Mesenchymal stem cell (in vitro differentiated cells and primary cell): ENCODE measurements around the gene CORO2B.
A peak's percentile ranks its signal among the peaks of the same experiment; 100 is the strongest.

Experiments
- DNase-seq: peaks from one replicate; pipeline ENCODE4 v3.0.0-alpha.2; 2013
- H2AFZ ChIP-seq: one replicate; pipeline ENCODE4 v1.6.1; 2013; ENCODE audit warnings: low read depth, mild to moderate bottlenecking, control low read depth, inconsistent platforms, low read length, moderate library complexity
- H2AK5ac ChIP-seq: 2 replicates; pipeline ENCODE4 v1.6.1; 2013; ENCODE audit warnings: low read length, moderate library complexity, mild to moderate bottlenecking, inconsistent platforms; ENCODE audit not compliant: severe bottlenecking
- H2BK120ac ChIP-seq: one replicate; pipeline ENCODE4 v1.6.1; 2013; ENCODE audit warnings: low read depth, mild to moderate bottlenecking, inconsistent platforms, low read length, moderate library complexity
- H2BK12ac ChIP-seq, 2 experiments: one replicate each; pipeline ENCODE4 v1.6.1; 2013; ENCODE audit warnings: inconsistent platforms in 2 of 2, low read length in 2 of 2, mild to moderate bottlenecking in 2 of 2, moderate library complexity in 2 of 2, control low read depth in 1 of 2
- H2BK15ac ChIP-seq: one replicate; pipeline ENCODE4 v1.6.1; 2013; ENCODE audit warnings: mild to moderate bottlenecking, low read depth, inconsistent platforms; ENCODE audit not compliant: poor library complexity, severe bottlenecking
- H2BK5ac ChIP-seq: 2 replicates; pipeline ENCODE4 v1.6.1; 2013; ENCODE audit warnings: low read depth, mild to moderate bottlenecking, low read length, control low read depth, inconsistent platforms; ENCODE audit not compliant: poor library complexity, severe bottlenecking
- H3K14ac ChIP-seq, 2 experiments: one replicate each; pipeline ENCODE4 v1.6.1; 2013; ENCODE audit warnings: inconsistent platforms in 2 of 2, low read length in 2 of 2, control low read depth in 1 of 2, mild to moderate bottlenecking in 1 of 2, moderate library complexity in 1 of 2
- H3K18ac ChIP-seq, 2 experiments: one replicate each; pipeline ENCODE4 v1.6.1; 2013; ENCODE audit warnings: inconsistent platforms in 2 of 2, low read length in 2 of 2, control low read depth in 1 of 2, low read depth in 1 of 2, mild to moderate bottlenecking in 1 of 2
- H3K23ac ChIP-seq, 2 experiments: one replicate each; pipeline ENCODE4 v1.6.1; 2013; ENCODE audit warnings: inconsistent platforms in 2 of 2, low read length in 2 of 2, mild to moderate bottlenecking in 2 of 2, moderate library complexity in 2 of 2, control low read depth in 1 of 2
- H3K27ac ChIP-seq: 2 replicates; pipeline ENCODE4 v1.5.1; 2013; ENCODE audit warnings: mild to moderate bottlenecking, moderate library complexity, low read length, control low read depth, inconsistent platforms; ENCODE audit not compliant: poor library complexity, severe bottlenecking
- H3K27me3 ChIP-seq, 2 experiments: 2 replicates each; pipeline versions ENCODE4 v1.6.1 to v1.7.0; 2013; ENCODE audit warnings: low read length in 2 of 2, mild to moderate bottlenecking in 2 of 2, moderate library complexity in 2 of 2, control low read depth in 1 of 2, inconsistent platforms in 1 of 2; ENCODE audit not compliant: control insufficient read depth in 1 of 2, insufficient read depth in 1 of 2
- H3K36me3 ChIP-seq, 2 experiments: 2 replicates each; pipeline versions ENCODE4 v1.6.1 to v1.7.0; 2013; ENCODE audit warnings: low read length in 2 of 2, control low read depth in 1 of 2, inconsistent platforms in 1 of 2, low read depth in 1 of 2, mild to moderate bottlenecking in 1 of 2; ENCODE audit not compliant: insufficient read depth in 2 of 2, control insufficient read depth in 1 of 2
- H3K4ac ChIP-seq, 2 experiments: one replicate each; pipeline ENCODE4 v1.6.1; 2013; ENCODE audit warnings: inconsistent platforms in 2 of 2, low read length in 2 of 2, mild to moderate bottlenecking in 2 of 2, moderate library complexity in 2 of 2, control low read depth in 1 of 2, low read depth in 1 of 2
- H3K4me1 ChIP-seq: 2 replicates; pipeline ENCODE4 v1.6.1; 2013; ENCODE audit warnings: low read depth, low read length, control low read depth; ENCODE audit not compliant: control insufficient read depth, insufficient read depth
- H3K4me2 ChIP-seq: 2 replicates; pipeline ENCODE4 v1.6.1; 2013; ENCODE audit warnings: low read length, mild to moderate bottlenecking, inconsistent platforms; ENCODE audit not compliant: poor library complexity, severe bottlenecking
- H3K4me3 ChIP-seq, 2 experiments: 2 replicates each; pipeline versions ENCODE4 v1.5.1 to v1.7.0; 2013; ENCODE audit warnings: low read length in 2 of 2, mild to moderate bottlenecking in 2 of 2, control low read depth in 1 of 2, low read depth in 1 of 2; ENCODE audit not compliant: insufficient read depth in 1 of 2
- H3K79me1 ChIP-seq: replicated peaks from 2 replicates; pipeline ENCODE4 v1.6.1; 2013; ENCODE audit warnings: mild to moderate bottlenecking, control low read depth, low read length, inconsistent platforms; ENCODE audit not compliant: poor library complexity, severe bottlenecking
- H3K9ac ChIP-seq: 2 replicates; pipeline ENCODE4 v1.7.0; 2013; ENCODE audit warnings: mild to moderate bottlenecking, low read length, moderate library complexity
- H3K9me3 ChIP-seq: 2 replicates; pipeline ENCODE4 v1.7.0; 2013; ENCODE audit warnings: mild to moderate bottlenecking, low read length; ENCODE audit not compliant: control insufficient read depth
- H4K8ac ChIP-seq: one replicate; pipeline ENCODE4 v1.6.1; 2013; ENCODE audit warnings: inconsistent platforms, mild to moderate bottlenecking, low read length, moderate library complexity
- H4K91ac ChIP-seq: one replicate; pipeline ENCODE4 v1.6.1; 2013; ENCODE audit warnings: mild to moderate bottlenecking, low read length, inconsistent platforms
- WGBS: methylation state at CpG from one replicate; pipeline ENCODE4 v1.1.7; 2013; ENCODE audit warnings: mixed read lengths; 5-methylcytosine and 5-hydroxymethylcytosine counted together

Gene CORO2B

GRCh38 chr15:68554721-68555678 is 23.8 kb upstream of the CORO2B start:
- Histone ChIP-seq H3K4me1 (peaks cover 39% of the 10 kb centered on the region), H2BK5ac (no peak overlapping the region), H3K4me2 (no peak overlapping the region), H3K4ac (no peak overlapping the region), H2AFZ (no peak overlapping the region), H3K27me3 (peaks cover 0 to 9% of the 10 kb centered on the region in 2 experiments), H3K9ac (no peak overlapping the region), H2AK5ac (peak overlapping the region; percentile 49), H3K36me3 (no peaks in the 10 kb centered on the region), H3K9me3 (no peaks in the 10 kb centered on the region), H3K14ac (no peak overlapping the region), H4K8ac (no peak overlapping the region), H3K18ac (no peak overlapping the region), H3K79me1 (no peaks in the 10 kb centered on the region), H4K91ac (no peak overlapping the region), H2BK120ac (no peak overlapping the region), H2BK15ac (peak overlapping the region; percentile 23), H3K27ac (no peak overlapping the region), H2BK12ac (peak overlapping the region in 1 of 2 experiments; percentile 57), H3K4me3 (no peak overlapping the region), H3K23ac (peak overlapping the region in 1 of 2 experiments; percentile 36)
- DNase-seq = no peak
- WGBS = 65% methylated on average over 8 of the region's 10 CpGs

GRCh38 chr15:68555679-68556037 is 23.1 kb upstream of the CORO2B start:
- no peak overlapping the region for H3K14ac ChIP-seq
- H3K9ac ChIP-seq = no peak overlapping the region
- no peak overlapping the region for H4K91ac ChIP-seq
- no peaks in the 10 kb centered on the region for H3K9me3 ChIP-seq
- no peaks in the 10 kb centered on the region for H3K36me3 ChIP-seq
- H3K27ac ChIP-seq = no peak overlapping the region
- 85% methylated on average over 7 of the region's 7 CpGs for WGBS
- no peak overlapping the region for H2AFZ ChIP-seq
- H2AK5ac ChIP-seq = no peak overlapping the region
- H3K4me1 ChIP-seq = peaks cover 40% of the 10 kb centered on the region
- H3K4me2 ChIP-seq = no peak overlapping the region
- H3K23ac ChIP-seq = no peak overlapping the region
- H3K79me1 ChIP-seq = no peaks in the 10 kb centered on the region
- H2BK5ac ChIP-seq = no peak overlapping the region
- no peak for DNase-seq
- no peak overlapping the region for H3K18ac ChIP-seq
- H2BK120ac ChIP-seq = no peak overlapping the region
- H4K8ac ChIP-seq = no peak overlapping the region
- H2BK12ac ChIP-seq = no peak overlapping the region
- H3K27me3 ChIP-seq = peaks cover 0 to 9% of the 10 kb centered on the region in 2 experiments
- no peak overlapping the region for H2BK15ac ChIP-seq
- no peak overlapping the region for H3K4ac ChIP-seq
- no peak overlapping the region for H3K4me3 ChIP-seq

DNA sequence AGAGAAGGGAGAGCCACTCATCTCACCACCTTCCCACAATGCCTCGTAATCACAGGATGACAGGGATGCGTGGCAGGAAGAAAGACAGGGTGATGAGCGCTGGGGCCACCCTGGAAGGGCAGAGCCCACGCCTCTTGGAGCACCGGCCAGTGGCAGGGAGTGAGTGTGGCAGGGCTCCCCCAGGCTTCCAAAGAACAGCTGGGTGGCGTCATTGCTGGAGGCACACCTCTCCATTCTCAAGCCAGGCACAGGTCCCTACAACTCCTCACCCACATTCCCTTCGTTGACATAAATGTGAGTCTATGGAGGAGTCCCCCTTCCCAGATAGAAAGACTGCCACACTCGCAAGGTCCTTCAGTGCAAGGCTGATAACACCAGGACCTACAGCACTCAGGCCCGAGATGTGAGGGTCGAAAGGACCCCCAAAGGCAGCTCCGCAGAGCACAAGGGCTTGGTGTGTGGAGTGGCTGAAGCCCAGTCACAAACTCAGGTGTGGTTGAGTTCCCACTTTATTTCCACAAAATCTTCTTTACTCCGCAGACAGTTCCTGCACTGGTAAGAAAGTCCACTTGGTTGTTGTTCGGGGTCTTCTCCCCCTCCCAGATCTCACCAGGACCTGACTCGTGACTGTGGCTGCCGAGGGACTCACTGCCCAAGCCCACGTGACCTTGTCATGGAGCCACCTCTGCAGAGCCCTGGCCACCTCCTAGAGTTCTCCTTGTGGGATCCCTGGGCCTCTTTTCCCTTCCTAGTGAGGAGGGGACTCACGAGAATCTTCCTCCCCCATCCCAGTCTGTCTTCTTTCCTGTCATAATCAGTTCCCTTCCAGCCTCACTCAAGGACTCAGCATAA is 22.4 kb upstream of the CORO2B start:
- H3K4me2 ChIP-seq = no peak overlapping the region
- H4K91ac ChIP-seq = peak overlapping the region; percentile 53
- no peak overlapping the region for H2BK5ac ChIP-seq
- no peaks in the 10 kb centered on the region for H3K79me1 ChIP-seq
- no peak overlapping the region for H4K8ac ChIP-seq
- no peak overlapping the region for H3K9ac ChIP-seq
- H2BK12ac ChIP-seq = no peak overlapping the region
- no peak overlapping the region for H3K14ac ChIP-seq
- no peak overlapping the region for H3K18ac ChIP-seq
- H2BK120ac ChIP-seq = no peak overlapping the region
- H3K9me3 ChIP-seq = no peaks in the 10 kb centered on the region
- no peak overlapping the region for H3K27ac ChIP-seq
- no peaks in the 10 kb centered on the region for H3K36me3 ChIP-seq
- H2AK5ac ChIP-seq = no peak overlapping the region
- 80% methylated on average over 16 of the region's 17 CpGs for WGBS
- H3K4me3 ChIP-seq = no peak overlapping the region
- H2BK15ac ChIP-seq = no peak overlapping the region
- H3K23ac ChIP-seq = no peak overlapping the region
- DNase-seq = no peak
- H3K4ac ChIP-seq = no peak overlapping the region
- H3K27me3 ChIP-seq = peaks cover 0 to 9% of the 10 kb centered on the region in 2 experiments
- H3K4me1 ChIP-seq = peaks cover 35% of the 10 kb centered on the region
- no peak overlapping the region for H2AFZ ChIP-seq
